Lower leg skin (tissue), 3 donors: ENCODE measurements around the gene SYNPO2.

Experiments used
- CTCF ChIP-seq, 3 donors: fragments of 450-650 bp; IDR thresholded peaks; one replicate each; pipeline ENCODE4 v1.5.1; 2016; ENCODE audit warnings: antibody characterized with exemption in 3 of 3, mild to moderate bottlenecking in 3 of 3, moderate library complexity in 2 of 3
- POLR2A ChIP-seq, 2 donors: fragments of 450-650 bp; IDR thresholded peaks; one replicate each; pipeline ENCODE4 v1.6.1; 2016 to 2017; ENCODE audit warnings: antibody characterized with exemption in 2 of 2, mild to moderate bottlenecking in 1 of 2, moderate library complexity in 1 of 2

GRCh38 chr4:119087121-119087520, 198.5 kb downstream of the SYNPO2 start:
- TF ChIP-seq POLR2A (IDR thresholded peaks at IDR 0.05) (no peak), CTCF (IDR thresholded peaks at IDR 0.05) (no peak)
